SIG-M5 (cell line): ENCODE results near the gene OST4.
A peak's percentile ranks its signal among the peaks of the same experiment; 100 is the strongest.

ENCODE experiments used
- DNase-seq: peaks from one replicate; lab custom pipeline; 2025; lab: John Stamatoyannopoulos, UW

OST4 gene

DNA sequence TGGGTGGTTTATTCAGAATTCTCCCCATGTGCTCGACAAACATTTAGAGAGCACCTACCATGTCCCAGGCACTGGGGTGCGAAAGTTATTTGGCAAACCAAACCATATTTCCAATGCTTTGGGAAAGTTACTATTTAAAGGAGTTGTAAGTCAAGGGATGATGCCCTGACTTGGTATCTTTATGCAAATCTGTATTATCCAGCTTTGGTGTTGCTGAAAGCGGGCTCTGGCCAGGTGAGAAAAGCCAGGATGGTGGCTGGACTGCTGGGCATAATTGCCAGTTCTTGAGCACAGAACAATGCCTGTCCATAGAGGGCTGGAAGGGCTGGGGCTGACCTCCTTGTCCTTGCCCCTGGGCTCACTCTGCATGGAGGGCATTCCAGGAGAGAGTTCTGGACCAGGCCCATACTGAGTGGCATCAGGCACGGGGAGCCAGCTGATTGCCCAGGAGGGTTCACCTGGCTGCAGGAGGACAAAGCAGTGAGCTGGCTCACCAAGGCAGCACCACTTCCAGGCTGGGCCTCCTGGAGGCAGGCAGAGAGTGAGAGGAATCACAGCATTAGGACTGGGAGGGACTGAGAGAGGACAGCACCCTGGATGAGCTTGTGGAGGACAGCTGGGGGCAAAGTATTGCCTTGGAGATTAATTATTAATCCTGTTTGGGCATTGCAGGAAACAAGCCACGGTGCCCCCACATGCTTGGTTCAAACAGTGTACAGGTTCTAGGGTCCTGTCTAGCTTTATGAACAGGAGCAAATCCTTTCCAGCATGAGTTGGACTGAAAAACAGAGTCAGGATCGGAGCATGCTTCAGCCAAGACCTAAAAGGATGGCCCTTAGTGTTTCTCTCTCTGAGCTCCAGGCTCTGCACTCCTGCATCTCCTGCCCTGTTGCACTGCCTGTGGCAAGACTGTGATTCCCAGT lies 22.2 kb upstream of the OST4 start:
- no peak for DNase-seq

DNA sequence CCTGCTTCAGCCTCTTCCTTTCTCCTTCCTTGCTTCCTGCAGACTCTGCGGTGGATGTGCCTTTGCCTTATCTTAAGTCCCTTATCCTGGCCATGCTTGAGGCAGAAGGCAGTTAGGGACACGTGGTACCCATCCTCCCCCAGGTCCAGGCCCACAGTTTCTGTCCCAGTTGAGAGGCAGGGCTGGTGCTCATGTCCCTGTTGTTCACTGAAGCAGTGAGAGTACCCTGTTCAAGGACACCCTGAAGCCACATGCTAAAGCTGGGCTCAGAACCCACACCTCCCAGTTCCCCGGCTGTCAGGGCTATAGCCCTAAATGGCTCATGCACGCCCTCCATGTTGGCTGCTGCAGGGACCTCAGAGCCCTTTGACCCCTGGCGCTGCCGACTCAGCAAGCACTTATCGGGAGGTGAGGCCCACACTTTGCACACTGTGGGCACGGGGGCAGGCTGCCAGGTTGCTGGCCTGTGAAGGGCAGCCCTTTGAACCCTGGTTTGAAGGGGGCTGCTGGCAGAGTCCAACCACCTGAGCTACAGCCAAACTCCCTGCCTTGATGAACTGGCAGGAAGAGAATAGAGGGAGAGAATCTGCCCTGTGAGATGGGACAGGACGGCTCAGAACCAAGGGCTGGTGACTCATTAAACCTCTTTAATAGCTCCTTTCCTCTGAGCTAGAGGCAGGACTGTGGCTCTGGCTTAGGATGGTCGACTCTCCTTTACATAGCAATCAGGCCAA lies 21.4 kb upstream of the OST4 start:
- no peak for DNase-seq

DNA sequence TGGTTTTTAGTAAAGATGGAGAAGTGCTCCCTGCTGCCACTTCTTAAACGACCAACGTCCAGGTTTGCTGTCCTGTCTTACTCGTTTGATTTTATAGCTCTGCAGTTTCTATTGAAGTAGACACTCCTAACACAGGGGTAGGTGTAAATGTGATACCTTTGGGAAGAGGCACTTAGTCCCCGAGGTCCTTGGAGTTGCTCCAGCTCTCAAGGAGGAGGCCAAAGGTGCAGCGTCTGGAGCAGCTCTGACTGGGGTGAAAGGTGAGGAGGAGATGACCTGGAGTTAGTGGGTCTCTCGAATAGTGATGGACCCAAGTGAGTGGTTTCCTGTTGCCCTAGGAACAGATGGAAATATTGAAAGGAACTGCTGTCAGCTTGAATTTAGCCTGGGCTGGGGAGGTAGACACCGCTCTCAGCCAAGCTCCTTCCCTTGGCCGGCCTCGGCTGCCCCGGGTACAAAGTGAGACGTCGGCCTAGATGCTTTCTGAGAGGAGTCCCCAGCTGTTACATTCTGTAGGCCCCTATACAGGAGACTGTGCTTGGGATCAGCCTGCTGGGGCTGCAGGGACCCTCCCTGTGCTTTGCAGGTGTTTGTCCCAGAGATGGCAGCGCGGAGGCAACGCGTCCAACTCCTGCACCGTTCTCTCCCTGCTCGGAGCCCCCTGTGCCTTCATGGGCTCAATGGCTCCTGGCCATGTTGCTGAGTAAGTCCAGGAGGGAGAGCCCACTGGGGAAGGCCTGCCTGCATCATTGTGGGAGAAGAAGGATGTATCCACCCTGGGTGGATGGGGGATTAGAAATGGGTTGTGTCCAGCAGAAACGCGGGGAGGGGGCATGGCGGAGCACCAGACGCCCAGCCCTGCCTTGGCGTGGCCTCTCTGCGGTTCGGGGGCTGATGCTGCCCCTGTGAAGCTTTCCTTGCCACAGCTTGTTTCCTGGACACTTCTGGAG lies 20.6 kb upstream of the OST4 start:
- DNase-seq = no peak

DNA sequence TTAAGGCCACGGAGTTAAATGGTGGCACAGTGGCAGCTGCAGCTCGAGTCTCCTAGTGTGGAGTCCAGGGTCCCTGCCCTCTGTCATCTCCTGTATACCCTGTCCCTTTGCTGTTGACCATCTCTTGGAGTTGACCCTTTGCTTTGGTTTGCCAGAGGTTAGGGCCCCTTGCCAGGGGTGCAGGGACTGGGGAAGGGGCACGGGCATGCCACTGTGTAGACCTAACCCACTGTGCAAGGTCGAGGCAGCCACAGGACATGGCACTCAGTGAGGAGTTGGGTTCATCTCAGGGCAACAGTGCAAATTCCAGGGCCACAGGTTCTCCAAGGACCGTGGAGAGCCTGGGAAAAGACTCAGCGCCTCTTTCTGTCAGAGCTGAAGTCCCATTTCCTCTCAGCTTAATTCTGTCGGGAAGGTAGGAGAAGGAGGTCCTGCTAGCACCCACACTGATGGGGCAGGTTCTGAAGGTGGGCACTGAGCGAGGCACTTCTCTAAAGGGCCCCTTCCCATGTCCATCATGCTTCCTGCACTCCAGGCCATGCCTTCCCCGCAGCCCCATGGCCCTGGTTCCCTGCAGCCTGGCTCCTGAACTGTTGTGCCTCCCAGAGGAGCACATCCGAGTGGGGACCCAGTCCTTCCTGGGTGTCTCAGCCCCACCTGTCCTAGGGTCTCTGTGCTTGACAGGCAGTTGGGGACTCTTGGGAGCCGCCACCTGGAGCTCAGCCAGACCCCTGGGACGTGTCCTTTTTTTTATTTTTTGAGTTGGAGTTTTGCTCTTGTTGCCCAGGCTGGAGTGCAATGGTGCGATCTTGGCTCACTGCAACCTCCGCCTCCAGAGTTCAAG lies 17.9 kb upstream of the OST4 start:
- no peak for DNase-seq

DNA sequence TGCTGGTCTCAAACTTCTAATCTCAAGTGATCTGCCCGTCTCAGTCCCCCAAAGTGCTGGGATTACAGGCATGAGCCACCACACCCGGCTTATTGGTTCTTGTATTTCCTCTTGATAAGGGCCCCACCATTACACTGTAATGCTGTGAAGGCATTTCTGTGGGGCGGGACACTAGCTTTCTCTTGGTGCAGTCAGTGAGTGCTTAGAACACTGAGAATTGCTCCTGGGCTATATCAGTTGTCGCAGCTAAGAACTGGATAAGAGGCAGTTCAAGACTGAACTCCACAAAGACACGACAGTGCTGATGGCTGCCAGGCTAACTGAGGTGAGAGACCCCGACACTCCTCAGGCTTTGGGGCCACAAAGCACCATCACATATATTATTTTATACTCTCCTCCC lies 17.2 kb upstream of the OST4 start:
- DNase-seq = no peak

DNA sequence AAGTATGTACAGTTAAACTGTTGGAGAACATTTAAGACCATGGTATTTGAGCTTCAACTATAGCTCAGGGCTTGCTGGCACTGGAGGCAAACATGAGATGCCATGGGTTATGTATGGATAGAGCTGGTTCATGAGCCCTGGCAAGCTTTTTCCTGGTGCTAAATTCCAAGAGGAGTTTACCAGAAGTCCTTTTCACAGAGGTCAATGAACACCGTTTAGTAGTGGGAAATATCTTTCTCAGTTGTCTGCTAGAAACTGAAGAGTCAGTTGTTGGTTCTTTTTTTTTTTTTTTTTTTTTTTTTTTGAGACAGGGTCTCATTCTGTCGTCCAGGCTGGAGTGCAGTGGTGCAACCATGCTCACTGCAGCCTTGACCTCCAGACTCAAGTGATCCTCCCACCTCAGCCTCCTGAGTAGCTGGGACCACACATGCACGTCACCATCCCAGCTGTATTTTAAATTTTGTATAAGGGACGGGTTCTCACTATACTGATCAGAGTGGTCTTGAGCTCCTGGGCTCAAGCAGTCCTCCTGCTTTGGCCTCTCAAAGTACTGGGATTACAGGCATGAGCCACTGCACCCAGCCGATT lies 16.5 kb upstream of the OST4 start:
- no peak for DNase-seq

DNA sequence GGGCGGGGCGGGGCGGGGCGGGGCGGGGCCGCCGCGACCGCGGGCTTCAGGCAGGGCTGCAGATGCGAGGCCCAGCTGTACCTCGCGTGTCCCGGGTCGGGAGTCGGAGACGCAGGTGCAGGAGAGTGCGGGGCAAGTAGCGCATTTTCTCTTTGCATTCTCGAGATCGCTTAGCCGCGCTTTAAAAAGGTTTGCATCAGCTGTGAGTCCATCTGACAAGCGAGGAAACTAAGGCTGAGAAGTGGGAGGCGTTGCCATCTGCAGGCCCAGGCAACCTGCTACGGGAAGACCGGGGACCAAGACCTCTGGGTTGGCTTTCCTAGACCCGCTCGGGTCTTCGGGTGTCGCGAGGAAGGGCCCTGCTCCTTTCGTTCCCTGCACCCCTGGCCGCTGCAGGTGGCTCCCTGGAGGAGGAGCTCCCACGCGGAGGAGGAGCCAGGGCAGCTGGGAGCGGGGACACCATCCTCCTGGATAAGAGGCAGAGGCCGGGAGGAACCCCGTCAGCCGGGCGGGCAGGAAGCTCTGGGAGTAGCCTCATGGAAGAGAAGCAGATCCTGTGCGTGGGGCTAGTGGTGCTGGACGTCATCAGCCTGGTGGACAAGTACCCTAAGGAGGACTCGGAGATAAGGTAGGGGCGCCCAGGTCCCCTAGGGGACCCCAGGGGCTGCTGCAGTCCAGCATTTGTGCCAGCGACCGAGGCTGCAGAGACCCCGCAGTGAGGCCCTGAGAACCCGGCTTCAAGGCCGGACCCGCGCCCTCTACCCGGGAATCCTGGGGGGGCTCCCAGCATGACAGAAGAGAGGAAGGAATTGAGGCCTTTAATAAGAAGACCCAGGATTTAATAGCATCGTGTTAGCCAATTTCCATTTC lies 15.5 kb upstream of the OST4 start, which contains the start of gene KHK:
Gene KHK, plus strand, starts transcription at position 49 of the 870 bp plus-strand sequence. Its CDS starts 488 bp downstream, at position 537.
- no peak for DNase-seq

- peak; percentile 55 for DNase-seq
These were observed 14.8 kb upstream of the OST4 start for GRCh38 chr2:27086090-27086723.

- no peak for DNase-seq
These were observed 14.2 kb upstream of the OST4 start for GRCh38 chr2:27085673-27086089.

GRCh38 chr2:27085062-27085672 lies 13.7 kb upstream of the OST4 start:
- DNase-seq = no peak

GRCh38 chr2:27084297-27085061 lies 13.0 kb upstream of the OST4 start:
- DNase-seq = no peak

DNA sequence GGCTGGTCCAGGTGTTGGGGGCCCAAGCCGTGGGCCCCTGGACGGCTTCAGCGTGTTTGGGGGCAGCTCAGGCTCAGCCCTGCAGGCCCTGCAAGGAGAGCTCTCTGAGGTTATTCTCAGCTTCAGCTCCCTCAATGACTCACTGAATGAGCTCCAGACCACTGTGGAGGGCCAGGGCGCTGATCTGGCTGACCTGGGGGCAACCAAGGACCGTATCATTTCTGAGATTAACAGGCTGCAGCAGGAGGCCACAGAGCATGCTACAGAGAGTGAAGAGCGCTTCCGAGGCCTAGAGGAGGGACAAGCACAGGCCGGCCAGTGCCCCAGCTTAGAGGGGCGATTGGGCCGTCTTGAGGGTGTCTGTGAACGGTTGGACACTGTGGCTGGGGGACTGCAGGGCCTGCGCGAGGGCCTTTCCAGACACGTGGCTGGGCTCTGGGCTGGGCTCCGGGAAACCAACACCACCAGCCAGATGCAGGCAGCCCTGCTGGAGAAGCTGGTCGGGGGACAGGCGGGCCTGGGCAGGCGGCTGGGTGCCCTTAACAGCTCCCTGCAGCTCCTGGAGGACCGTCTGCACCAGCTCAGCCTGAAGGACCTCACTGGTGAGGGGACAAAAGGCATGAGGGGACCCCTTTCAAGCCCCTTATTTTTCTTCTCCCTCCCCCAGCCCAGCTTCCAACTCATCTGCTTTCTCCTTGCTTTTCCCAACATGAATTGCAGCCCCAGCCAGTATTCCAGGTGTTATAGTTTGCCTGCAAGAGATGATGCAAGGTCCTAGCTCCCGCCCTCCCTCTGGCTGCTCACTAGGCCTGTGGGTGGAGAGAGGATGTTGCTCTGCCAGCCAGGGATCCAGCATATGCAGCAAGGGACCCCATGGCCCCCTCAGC lies 12.2 kb upstream of the OST4 start:
- DNase-seq = no peak

DNA sequence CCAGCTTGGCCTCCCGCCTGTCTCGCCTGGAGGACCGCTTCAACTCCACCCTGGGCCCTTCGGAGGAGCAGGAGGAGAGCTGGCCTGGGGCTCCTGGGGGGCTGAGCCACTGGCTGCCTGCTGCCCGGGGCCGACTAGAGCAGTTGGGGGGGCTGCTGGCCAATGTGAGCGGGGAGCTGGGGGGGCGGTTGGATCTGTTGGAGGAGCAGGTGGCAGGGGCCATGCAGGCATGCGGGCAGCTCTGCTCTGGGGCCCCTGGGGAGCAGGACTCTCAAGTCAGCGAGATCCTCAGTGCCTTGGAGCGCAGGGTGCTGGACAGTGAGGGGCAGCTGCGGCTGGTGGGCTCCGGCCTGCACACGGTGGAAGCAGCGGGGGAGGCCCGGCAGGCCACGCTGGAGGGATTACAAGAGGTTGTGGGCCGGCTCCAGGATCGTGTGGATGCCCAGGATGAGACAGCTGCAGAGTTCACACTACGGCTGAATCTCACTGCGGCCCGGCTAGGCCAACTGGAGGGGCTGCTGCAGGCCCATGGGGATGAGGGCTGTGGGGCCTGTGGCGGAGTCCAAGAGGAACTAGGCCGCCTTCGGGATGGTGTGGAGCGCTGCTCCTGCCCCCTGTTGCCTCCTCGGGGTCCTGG lies 11.4 kb upstream of the OST4 start:
- DNase-seq = no peak

GRCh38 chr2:27081984-27082772 lies 10.7 kb upstream of the OST4 start:
- no peak for DNase-seq

GRCh38 chr2:27080603-27080936 lies 9.1 kb upstream of the OST4 start:
- DNase-seq = no peak

DNA sequence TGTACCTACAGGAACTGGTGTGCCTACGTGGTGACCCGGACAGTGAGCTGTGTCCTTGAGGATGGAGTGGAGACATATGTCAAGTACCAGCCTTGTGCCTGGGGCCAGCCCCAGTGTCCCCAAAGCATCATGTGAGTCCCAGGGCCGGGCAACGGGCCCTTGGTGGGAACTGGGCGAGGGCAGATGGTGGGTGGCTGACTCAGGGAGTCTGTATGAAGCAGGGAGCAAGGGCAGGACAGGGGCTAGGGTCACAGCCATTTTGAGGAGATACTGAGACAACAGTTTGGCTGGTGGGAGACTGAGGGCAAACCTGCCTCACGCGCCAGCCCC lies 8.7 kb upstream of the OST4 start:
- no peak for DNase-seq
